A673 (cell line): ENCODE data around the gene NFIB.

ENCODE experiments used
- CTCF ChIP-seq: fragments of 300-800, 200-600 bp; sonication (generic); conservative IDR thresholded peaks from 2 replicates; pipeline ENCODE4 v1.5.1; 2017; ENCODE audit warnings: low read depth, mild to moderate bottlenecking, antibody characterized with exemption, low read length, moderate library complexity, mixed read lengths
- EZH2 ChIP-seq: fragments of 200-600 bp; sonication (generic); IDR thresholded peaks from 2 replicates; pipeline ENCODE4 v1.6.1; 2017; ENCODE audit warnings: borderline replicate concordance, low read depth, mild to moderate bottlenecking, mixed read lengths, antibody characterized with exemption, low read length; ENCODE audit not compliant: poor library complexity, severe bottlenecking

GRCh38 chr9:14240537-14240936 is 73.4 kb downstream of the NFIB start:
- TF ChIP-seq CTCF (no peak), EZH2 (no peak)
